ENCODE data around the gene LRP6.

The LRP6 gene

GRCh38 chr12:12214635-12215131 is 52.2 kb downstream of the LRP6 start:
- no peak for DNase-seq (ENCODE audit: low read depth, low spot score)

- no peak for DNase-seq (ENCODE audit: low read depth, low spot score)
Measured at GRCh38 chr12:12214201-12214600, 52.6 kb downstream of the LRP6 start.

- DNase-seq (ENCODE audit: low read depth, low spot score), result no peak
Measured at GRCh38 chr12:12212769-12213168, 54.1 kb downstream of the LRP6 start.

- no peak for DNase-seq (ENCODE audit: low read depth, low spot score)
Measured at GRCh38 chr12:12210983-12211382, 55.9 kb downstream of the LRP6 start.

GRCh38 chr12:12210416-12210815 is 56.4 kb downstream of the LRP6 start:
- no peak for DNase-seq (ENCODE audit: low read depth, low spot score)

GRCh38 chr12:12209675-12210074 is 57.2 kb downstream of the LRP6 start:
- DNase-seq (ENCODE audit: low read depth, low spot score), result no peak

- no peak for DNase-seq (ENCODE audit: low read depth, low spot score)
Measured at GRCh38 chr12:12209043-12209442, 57.8 kb downstream of the LRP6 start.

GRCh38 chr12:12207746-12208145 is 59.1 kb downstream of the LRP6 start:
- no peak for DNase-seq (ENCODE audit: low read depth, low spot score)

GRCh38 chr12:12206776-12207388 is 60.0 kb downstream of the LRP6 start:
- no peak for DNase-seq (ENCODE audit: low read depth, low spot score)

- DNase-seq (ENCODE audit: low read depth, low spot score), result no peak
Measured at GRCh38 chr12:12202747-12203146, 64.1 kb downstream of the LRP6 start.

- DNase-seq (ENCODE audit: low read depth, low spot score), result no peak
Measured at GRCh38 chr12:12202105-12202504, 64.7 kb downstream of the LRP6 start.

GRCh38 chr12:12201274-12201758 is 65.5 kb downstream of the LRP6 start:
- no peak for DNase-seq (ENCODE audit: low read depth, low spot score)

- DNase-seq (ENCODE audit: low read depth, low spot score), result no peak
Measured at GRCh38 chr12:12200363-12200762, 66.5 kb downstream of the LRP6 start.

- no peak for DNase-seq (ENCODE audit: low read depth, low spot score)
Measured at GRCh38 chr12:12198124-12198523, 68.7 kb downstream of the LRP6 start.

GRCh38 chr12:12197128-12197527 is 69.7 kb downstream of the LRP6 start:
- no peak for DNase-seq (ENCODE audit: low read depth, low spot score)

- DNase-seq (ENCODE audit: low read depth, low spot score), result no peak
Measured at GRCh38 chr12:12195516-12195915, 71.3 kb downstream of the LRP6 start.

- no peak for DNase-seq (ENCODE audit: low read depth, low spot score)
Measured at GRCh38 chr12:12195081-12195480, 71.8 kb downstream of the LRP6 start.

GRCh38 chr12:12194206-12194605 is 72.6 kb downstream of the LRP6 start:
- DNase-seq (ENCODE audit: low read depth, low spot score), result no peak

- DNase-seq (ENCODE audit: low read depth, low spot score), result no peak
Measured at GRCh38 chr12:12191008-12191407, 75.8 kb downstream of the LRP6 start.

- DNase-seq (ENCODE audit: low read depth, low spot score), result no peak
Measured at GRCh38 chr12:12190087-12190809, 76.6 kb downstream of the LRP6 start.

- DNase-seq (ENCODE audit: low read depth, low spot score), result no peak
Measured at GRCh38 chr12:12185414-12185813, 81.4 kb downstream of the LRP6 start.

- no peak for DNase-seq (ENCODE audit: low read depth, low spot score)
Measured at GRCh38 chr12:12182703-12183365, 84.0 kb downstream of the LRP6 start.

- DNase-seq (ENCODE audit: low read depth, low spot score), result no peak
Measured at GRCh38 chr12:12181511-12181910, 85.3 kb downstream of the LRP6 start.
